ENCODE data around the gene GPR160. TPM values are rescaled to one million over a fixed set of nuclear protein-coding genes. Genes with fewer than 3 reads are reported as not detected.

Gene GPR160
- total and polyA plus RNA-seq, 9 of the 15 experiments (the other 6 are each of a cell fraction or from before 2014, with no cell fraction given), result 1.3 to 10.5 (median 8.3) TPM

GRCh38 chr3:170037463-170038433 is at the start of gene GPR160 (continued):
- TF ChIP-seq ZFP36 (IDR thresholded peaks at IDR 0.05; ENCODE audit: low read depth, low read length, partially characterized antibody) (no peak), RBM25 (IDR thresholded peaks at IDR 0.05; ENCODE audit: low read depth, low read length, severe bottlenecking) (no peak), ZBTB34 (CRISPR knock-in tag; IDR thresholded peaks at IDR 0.05) (no peak), ZNF3 (CRISPR knock-in tag; IDR thresholded peaks at IDR 0.05) (no peak), WHSC1 (IDR thresholded peaks at IDR 0.05; ENCODE audit: low read length) (no peak), ASH1L (IDR thresholded peaks at IDR 0.05; ENCODE audit: borderline replicate concordance, low read depth, partially characterized antibody) (no peak), PHF8 (IDR thresholded peaks at IDR 0.05; ENCODE audit: borderline replicate concordance, low read length) (peak; percentile 19; the same call in 1 of the 2 replicates), MTF1 (CRISPR knock-in tag; IDR thresholded peaks at IDR 0.05; ENCODE audit: borderline replicate concordance) (no peak), LEF1 (IDR thresholded peaks at IDR 0.05) (no peak), SAFB2 (IDR thresholded peaks at IDR 0.05; ENCODE audit: borderline replicate concordance, low read depth, low read length, severe bottlenecking) (no peak), CHCHD3 (CRISPR knock-in tag; IDR thresholded peaks at IDR 0.05) (no peak)
- TF ChIP-seq, protein P1, sequence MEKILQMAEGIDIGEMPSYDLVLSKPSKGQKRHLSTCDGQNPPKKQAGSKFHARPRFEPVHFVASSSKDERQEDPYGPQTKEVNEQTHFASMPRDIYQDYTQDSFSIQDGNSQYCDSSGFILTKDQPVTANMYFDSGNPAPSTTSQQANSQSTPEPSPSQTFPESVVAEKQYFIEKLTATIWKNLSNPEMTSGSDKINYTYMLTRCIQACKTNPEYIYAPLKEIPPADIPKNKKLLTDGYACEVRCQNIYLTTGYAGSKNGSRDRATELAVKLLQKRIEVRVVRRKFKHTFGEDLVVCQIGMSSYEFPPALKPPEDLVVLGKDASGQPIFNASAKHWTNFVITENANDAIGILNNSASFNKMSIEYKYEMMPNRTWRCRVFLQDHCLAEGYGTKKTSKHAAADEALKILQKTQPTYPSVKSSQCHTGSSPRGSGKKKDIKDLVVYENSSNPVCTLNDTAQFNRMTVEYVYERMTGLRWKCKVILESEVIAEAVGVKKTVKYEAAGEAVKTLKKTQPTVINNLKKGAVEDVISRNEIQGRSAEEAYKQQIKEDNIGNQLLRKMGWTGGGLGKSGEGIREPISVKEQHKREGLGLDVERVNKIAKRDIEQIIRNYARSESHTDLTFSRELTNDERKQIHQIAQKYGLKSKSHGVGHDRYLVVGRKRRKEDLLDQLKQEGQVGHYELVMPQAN (IDR thresholded peaks at IDR 0.05; ENCODE audit: borderline replicate concordance), result no peak
- TF ChIP-seq, protein P2, sequence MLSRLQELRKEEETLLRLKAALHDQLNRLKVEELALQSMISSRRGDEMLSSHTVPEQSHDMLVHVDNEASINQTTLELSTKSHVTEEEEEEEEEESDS (CRISPR knock-in tag; IDR thresholded peaks at IDR 0.05), result no peak
- TF ChIP-seq, protein P3, sequence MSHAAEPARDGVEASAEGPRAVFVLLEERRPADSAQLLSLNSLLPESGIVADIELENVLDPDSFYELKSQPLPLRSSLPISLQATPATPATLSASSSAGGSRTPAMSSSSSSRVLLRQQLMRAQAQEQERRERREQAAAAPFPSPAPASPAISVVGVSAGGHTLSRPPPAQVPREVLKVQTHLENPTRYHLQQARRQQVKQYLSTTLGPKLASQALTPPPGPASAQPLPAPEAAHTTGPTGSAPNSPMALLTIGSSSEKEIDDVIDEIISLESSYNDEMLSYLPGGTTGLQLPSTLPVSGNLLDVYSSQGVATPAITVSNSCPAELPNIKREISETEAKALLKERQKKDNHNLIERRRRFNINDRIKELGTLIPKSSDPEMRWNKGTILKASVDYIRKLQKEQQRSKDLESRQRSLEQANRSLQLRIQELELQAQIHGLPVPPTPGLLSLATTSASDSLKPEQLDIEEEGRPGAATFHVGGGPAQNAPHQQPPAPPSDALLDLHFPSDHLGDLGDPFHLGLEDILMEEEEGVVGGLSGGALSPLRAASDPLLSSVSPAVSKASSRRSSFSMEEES (CRISPR knock-in tag; IDR thresholded peaks at IDR 0.05), result no peak
- TF ChIP-seq, protein P4, sequence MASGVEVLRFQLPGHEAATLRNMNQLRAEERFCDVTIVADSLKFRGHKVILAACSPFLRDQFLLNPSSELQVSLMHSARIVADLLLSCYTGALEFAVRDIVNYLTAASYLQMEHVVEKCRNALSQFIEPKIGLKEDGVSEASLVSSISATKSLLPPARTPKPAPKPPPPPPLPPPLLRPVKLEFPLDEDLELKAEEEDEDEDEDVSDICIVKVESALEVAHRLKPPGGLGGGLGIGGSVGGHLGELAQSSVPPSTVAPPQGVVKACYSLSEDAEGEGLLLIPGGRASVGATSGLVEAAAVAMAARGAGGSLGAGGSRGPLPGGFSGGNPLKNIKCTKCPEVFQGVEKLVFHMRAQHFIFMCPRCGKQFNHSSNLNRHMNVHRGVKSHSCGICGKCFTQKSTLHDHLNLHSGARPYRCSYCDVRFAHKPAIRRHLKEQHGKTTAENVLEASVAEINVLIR (CRISPR knock-in tag; IDR thresholded peaks at IDR 0.05), result no peak
- TF ChIP-seq, protein P5, sequence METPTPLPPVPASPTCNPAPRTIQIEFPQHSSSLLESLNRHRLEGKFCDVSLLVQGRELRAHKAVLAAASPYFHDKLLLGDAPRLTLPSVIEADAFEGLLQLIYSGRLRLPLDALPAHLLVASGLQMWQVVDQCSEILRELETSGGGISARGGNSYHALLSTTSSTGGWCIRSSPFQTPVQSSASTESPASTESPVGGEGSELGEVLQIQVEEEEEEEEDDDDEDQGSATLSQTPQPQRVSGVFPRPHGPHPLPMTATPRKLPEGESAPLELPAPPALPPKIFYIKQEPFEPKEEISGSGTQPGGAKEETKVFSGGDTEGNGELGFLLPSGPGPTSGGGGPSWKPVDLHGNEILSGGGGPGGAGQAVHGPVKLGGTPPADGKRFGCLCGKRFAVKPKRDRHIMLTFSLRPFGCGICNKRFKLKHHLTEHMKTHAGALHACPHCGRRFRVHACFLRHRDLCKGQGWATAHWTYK (CRISPR knock-in tag; IDR thresholded peaks at IDR 0.05), result no peak
- TF ChIP-seq, protein P6, sequence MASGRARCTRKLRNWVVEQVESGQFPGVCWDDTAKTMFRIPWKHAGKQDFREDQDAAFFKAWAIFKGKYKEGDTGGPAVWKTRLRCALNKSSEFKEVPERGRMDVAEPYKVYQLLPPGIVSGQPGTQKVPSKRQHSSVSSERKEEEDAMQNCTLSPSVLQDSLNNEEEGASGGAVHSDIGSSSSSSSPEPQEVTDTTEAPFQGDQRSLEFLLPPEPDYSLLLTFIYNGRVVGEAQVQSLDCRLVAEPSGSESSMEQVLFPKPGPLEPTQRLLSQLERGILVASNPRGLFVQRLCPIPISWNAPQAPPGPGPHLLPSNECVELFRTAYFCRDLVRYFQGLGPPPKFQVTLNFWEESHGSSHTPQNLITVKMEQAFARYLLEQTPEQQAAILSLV (tag; IDR thresholded peaks at IDR 0.05), result no peak

Measured in K562 (cell line).